Neural cell (in vitro differentiated cells): ENCODE results near the gene WNT4. TPM values are rescaled to one million over a fixed set of nuclear protein-coding genes. Genes with fewer than 3 reads are reported as not detected.

ENCODE experiments used
- H2AFZ ChIP-seq: fragments of 200-600, 300-800 bp; sonication (generic), shearing (Covaris generic); 2 replicates; pipeline ENCODE4 v1.6.0; 2014; ENCODE audit warnings: low read depth, mild to moderate bottlenecking, antibody characterized with exemption, low read length, moderate library complexity
- H3F3A ChIP-seq: fragments of 200-600 bp; shearing (Covaris generic); 2 replicates; pipeline ENCODE4 v1.6.1; 2016; ENCODE audit warnings: mild to moderate bottlenecking, moderate library complexity, mixed read lengths, antibody characterized with exemption, low read length; ENCODE audit not compliant: insufficient read depth, poor library complexity, severe bottlenecking
- H3K27ac ChIP-seq: fragments of 200-600, 300-800 bp; sonication (generic), shearing (Covaris generic); 2 replicates; pipeline ENCODE4 v1.5.1; 2014; ENCODE audit warnings: mild to moderate bottlenecking, low read length, moderate library complexity
- H3K27me3 ChIP-seq: fragments of 300-800, 200-600 bp; sonication (generic), shearing (Covaris generic); 2 replicates; pipeline ENCODE4 v1.6.0; 2014; ENCODE audit warnings: mild to moderate bottlenecking, low read depth, low read length, moderate library complexity; ENCODE audit not compliant: insufficient read depth
- H3K36me3 ChIP-seq: fragments of 300-800, 200-600 bp; sonication (generic), shearing (Covaris generic); 2 replicates; pipeline ENCODE4 v1.5.1; 2014; ENCODE audit warnings: mild to moderate bottlenecking, antibody characterized with exemption, low read length, moderate library complexity; ENCODE audit not compliant: insufficient read depth
- H3K4me2 ChIP-seq: fragments of 300-800, 200-600 bp; sonication (generic), shearing (Covaris generic); 2 replicates; pipeline ENCODE4 v1.6.0; 2014; ENCODE audit warnings: mild to moderate bottlenecking, low read length
- H3K4me3 ChIP-seq: fragments of 300-800, 200-600 bp; sonication (generic), shearing (Covaris generic); 2 replicates; pipeline ENCODE4 v1.5.1; 2014; ENCODE audit warnings: mild to moderate bottlenecking, low read length, moderate library complexity
- H3K79me2 ChIP-seq: fragments of 200-600 bp; shearing (Covaris generic); replicated peaks from 2 replicates; pipeline ENCODE4 v1.6.0; 2014; ENCODE audit warnings: mild to moderate bottlenecking, low read length, moderate library complexity; ENCODE audit not compliant: insufficient read depth
- H3K9ac ChIP-seq: fragments of 300-800, 200-600 bp; sonication (generic), shearing (Covaris generic); 2 replicates; pipeline ENCODE4 v1.6.1; 2016; ENCODE audit warnings: mild to moderate bottlenecking, low read length, mixed read lengths
- H3K9me2 ChIP-seq: fragments of 200-600 bp; shearing (Covaris generic); 2 replicates; pipeline ENCODE4 v1.6.1; 2016; ENCODE audit warnings: mild to moderate bottlenecking, low read length, mixed read lengths; ENCODE audit not compliant: insufficient read depth
- H3K9me3 ChIP-seq: fragments of 200-600, 300-800 bp; sonication (generic), shearing (Covaris generic); 2 replicates; pipeline ENCODE4 v1.6.1; 2016; ENCODE audit warnings: mild to moderate bottlenecking, mixed run types, low read length, moderate library complexity, mixed read lengths
- H4K20me1 ChIP-seq: fragments of 200-600 bp; shearing (Covaris generic); 2 replicates; pipeline ENCODE4 v1.6.1; 2016; ENCODE audit warnings: mild to moderate bottlenecking, mixed run types; ENCODE audit not compliant: insufficient read depth
- CTCF ChIP-seq: fragments of 450-650 bp; IDR thresholded peaks from 2 replicates; pipeline ENCODE4 v1.5.1; 2014; ENCODE audit warnings: antibody characterized with exemption, mild to moderate bottlenecking, moderate library complexity; ENCODE audit not compliant: poor library complexity, severe bottlenecking
- EP300 ChIP-seq: fragments of 450-650 bp; conservative IDR thresholded peaks from 2 replicates; pipeline ENCODE4 v1.6.1; 2014; ENCODE audit warnings: antibody characterized with exemption, mild to moderate bottlenecking, moderate library complexity; ENCODE audit not compliant: poor library complexity, severe bottlenecking
- EZH2 ChIP-seq: fragments of 200-600, 300-800 bp; shearing (Covaris generic), sonication (generic); IDR thresholded peaks from 2 replicates; pipeline ENCODE4 v1.6.1; 2014; ENCODE audit warnings: antibody characterized with exemption, low read length, borderline replicate concordance, mild to moderate bottlenecking; ENCODE audit not compliant: insufficient read depth, poor library complexity, severe bottlenecking
- MXI1 ChIP-seq: fragments of 450-650 bp; conservative IDR thresholded peaks from 2 replicates; pipeline ENCODE4 v1.6.1; 2014; ENCODE audit warnings: antibody characterized with exemption, mild to moderate bottlenecking; ENCODE audit not compliant: poor library complexity, severe bottlenecking
- POLR2AphosphoS5 ChIP-seq: IDR thresholded peaks from 2 replicates; pipeline ENCODE4 v1.6.1; 2012
- RAD21 ChIP-seq: fragments of 450-650 bp; conservative IDR thresholded peaks from 2 replicates; pipeline ENCODE4 v1.6.1; 2014; ENCODE audit warnings: antibody characterized with exemption, mild to moderate bottlenecking, moderate library complexity
- REST ChIP-seq: IDR thresholded peaks from 2 replicates; pipeline ENCODE4 v1.6.1; 2012; ENCODE audit warnings: borderline replicate concordance
- SMC3 ChIP-seq: fragments of 450-650 bp; conservative IDR thresholded peaks from 2 replicates; pipeline ENCODE4 v1.6.1; 2014; ENCODE audit warnings: antibody characterized with exemption, mild to moderate bottlenecking, moderate library complexity; ENCODE audit not compliant: poor library complexity
- TAF1 ChIP-seq: IDR thresholded peaks from 2 replicates; pipeline ENCODE4 v1.6.1; 2012; ENCODE audit warnings: low read depth
- polyA plus RNA-seq: library from polyadenylated mRNA; depleted of rRNA; stranded (reverse); fragments of >200 nt; gene quantifications from 2 replicates; pipeline ENCODE4 v1.2.3, GENCODE V29; 2014

Gene WNT4
- polyA plus RNA-seq, 1 donor from 2014 or later: 5.1 TPM

DNA sequence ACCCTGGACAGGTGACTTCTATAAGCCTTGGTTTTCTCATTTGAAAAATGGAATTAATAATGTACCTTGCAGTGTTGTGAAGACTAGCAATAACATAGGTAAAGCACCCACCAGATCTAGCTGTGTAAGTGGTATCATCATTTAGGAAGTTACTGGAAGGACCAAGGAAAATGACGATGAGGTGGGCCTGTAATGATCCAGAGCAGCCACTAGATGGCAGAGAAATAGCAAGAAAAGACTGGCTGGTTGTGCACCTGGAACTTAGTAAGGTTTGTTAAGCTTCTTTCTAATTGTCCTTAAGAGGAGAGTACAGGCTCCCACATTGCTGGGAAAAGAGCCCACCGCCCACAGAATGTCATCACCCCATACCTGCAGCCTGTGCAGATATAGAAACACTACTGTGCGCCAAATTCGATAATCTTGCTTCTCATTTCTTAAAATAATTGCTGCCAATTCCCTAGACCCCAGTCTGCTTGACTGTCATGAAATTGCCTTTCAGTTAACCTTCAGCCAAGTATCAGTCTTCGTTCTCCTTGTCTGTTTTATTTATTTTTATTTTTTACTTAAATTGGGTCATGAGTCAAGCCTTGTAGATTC is 37.2 kb downstream of the WNT4 start:
- Histone ChIP-seq H3K4me3 (no peak overlapping the region), H3K27ac (no peak overlapping the region), H3K79me2 (no peaks in the 10 kb centered on the region)

GRCh38 chr1:22104865-22105437 is 37.9 kb downstream of the WNT4 start:
- Histone ChIP-seq H3K27ac (no peak overlapping the region), H3K79me2 (no peaks in the 10 kb centered on the region), H3K36me3 (no peaks in the 10 kb centered on the region), H3K4me3 (no peak overlapping the region), H3F3A (no peaks in the 10 kb centered on the region), H3K27me3 (no peaks in the 10 kb centered on the region), H3K9me2 (no peaks in the 10 kb centered on the region), H3K9me3 (no peaks in the 10 kb centered on the region), H4K20me1 (no peaks in the 10 kb centered on the region), H2AFZ (no peak overlapping the region), H3K4me2 (no peak overlapping the region), H3K9ac (no peak overlapping the region)
- TF ChIP-seq REST (no peak), MXI1 (no peak), CTCF (no peak), EZH2 (no peak), RAD21 (no peak), EP300 (no peak), SMC3 (no peak), TAF1 (no peak), POLR2AphosphoS5 (no peak)

More for the DNA sequence above, 37.2 kb downstream of the WNT4 start:
- H2AFZ ChIP-seq: no peak overlapping the region
- H4K20me1 ChIP-seq: no peaks in the 10 kb centered on the region
- no peak overlapping the region for H3K9ac ChIP-seq
- no peaks in the 10 kb centered on the region for H3K36me3 ChIP-seq
- H3K9me2 ChIP-seq: no peaks in the 10 kb centered on the region
- H3K4me2 ChIP-seq: no peak overlapping the region
- no peaks in the 10 kb centered on the region for H3F3A ChIP-seq
- H3K9me3 ChIP-seq: no peaks in the 10 kb centered on the region
- peak; percentile 92 for TF ChIP-seq SMC3
- TF ChIP-seq RAD21: peak; percentile 89
- peak; percentile 89 for TF ChIP-seq CTCF
- no peak for TF ChIP-seq TAF1
- no peaks in the 10 kb centered on the region for H3K27me3 ChIP-seq
